PC-3 (cell line): ENCODE results near the gene CFAP58.

Source experiments
- EZH2 ChIP-seq: fragments of 300-600 bp; sonication (generic); IDR thresholded peaks from one replicate; pipeline ENCODE4 v1.6.1; 2017; ENCODE audit warnings: antibody characterized with exemption, mild to moderate bottlenecking, low read length; ENCODE audit not compliant: unreplicated experiment
- EZH2phosphoT487 ChIP-seq: fragments of 300-600 bp; sonication (generic); IDR thresholded peaks from 2 replicates; pipeline ENCODE4 v1.6.1; 2018; ENCODE audit warnings: mild to moderate bottlenecking, antibody characterized with exemption, low read length, borderline replicate concordance
- TF ChIP-seq, protein P1 (sequence below): fragments of 300-600 bp; sonication (generic); conservative IDR thresholded peaks from 2 replicates; pipeline ENCODE4 v1.5.1; 2017; ENCODE audit warnings: antibody characterized with exemption, low read depth, mild to moderate bottlenecking, low read length

DNA sequence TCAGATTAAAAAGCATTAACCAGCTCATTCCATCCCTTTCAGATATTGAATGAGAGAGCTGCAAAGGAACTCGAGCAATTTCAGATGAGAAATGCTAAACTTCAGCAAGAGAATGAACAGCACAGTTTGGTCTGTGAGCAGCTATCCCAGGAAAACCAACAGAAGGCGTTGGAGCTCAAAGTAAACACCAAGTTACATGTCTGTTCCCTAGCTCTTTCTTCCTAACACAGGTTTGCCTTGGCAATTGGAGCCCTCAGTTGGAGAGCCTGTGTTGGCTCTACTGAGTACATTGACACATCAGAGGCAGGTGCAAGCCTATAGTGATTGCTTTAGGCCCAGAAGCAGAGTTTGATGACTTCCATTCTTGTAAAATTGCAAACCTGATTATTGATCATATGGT lies 14.7 kb downstream of the CFAP58 start:
- TF ChIP-seq, protein P1, sequence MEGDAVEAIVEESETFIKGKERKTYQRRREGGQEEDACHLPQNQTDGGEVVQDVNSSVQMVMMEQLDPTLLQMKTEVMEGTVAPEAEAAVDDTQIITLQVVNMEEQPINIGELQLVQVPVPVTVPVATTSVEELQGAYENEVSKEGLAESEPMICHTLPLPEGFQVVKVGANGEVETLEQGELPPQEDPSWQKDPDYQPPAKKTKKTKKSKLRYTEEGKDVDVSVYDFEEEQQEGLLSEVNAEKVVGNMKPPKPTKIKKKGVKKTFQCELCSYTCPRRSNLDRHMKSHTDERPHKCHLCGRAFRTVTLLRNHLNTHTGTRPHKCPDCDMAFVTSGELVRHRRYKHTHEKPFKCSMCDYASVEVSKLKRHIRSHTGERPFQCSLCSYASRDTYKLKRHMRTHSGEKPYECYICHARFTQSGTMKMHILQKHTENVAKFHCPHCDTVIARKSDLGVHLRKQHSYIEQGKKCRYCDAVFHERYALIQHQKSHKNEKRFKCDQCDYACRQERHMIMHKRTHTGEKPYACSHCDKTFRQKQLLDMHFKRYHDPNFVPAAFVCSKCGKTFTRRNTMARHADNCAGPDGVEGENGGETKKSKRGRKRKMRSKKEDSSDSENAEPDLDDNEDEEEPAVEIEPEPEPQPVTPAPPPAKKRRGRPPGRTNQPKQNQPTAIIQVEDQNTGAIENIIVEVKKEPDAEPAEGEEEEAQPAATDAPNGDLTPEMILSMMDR = no peak
- TF ChIP-seq EZH2 = no peak
- no peak for TF ChIP-seq EZH2phosphoT487
